Vagina (tissue), 2 donors: ENCODE results near the gene CD63.

Experiments
- CTCF ChIP-seq, 3 experiments: fragments of 450-650 bp in 2 of 3; fragments of 200-600 bp in 1 of 3; sonication (generic) in 1 of 3; IDR thresholded peaks; one replicate each; pipeline ENCODE4 v1.5.1; 2017 to 2019; ENCODE audit warnings: antibody characterized with exemption in 3 of 3, mild to moderate bottlenecking in 2 of 3, moderate library complexity in 2 of 3
- POLR2A ChIP-seq, 2 donors: fragments of 450-650 bp; IDR thresholded peaks; one replicate each; pipeline ENCODE4 v1.6.1; 2017; ENCODE audit warnings: antibody characterized with exemption in 2 of 2, mild to moderate bottlenecking in 2 of 2, moderate library complexity in 2 of 2

GRCh38 chr12:55704824-55705718 is 23.7 kb downstream of the CD63 start:
- TF ChIP-seq POLR2A (IDR thresholded peaks at IDR 0.05): no peak
- TF ChIP-seq CTCF (IDR thresholded peaks at IDR 0.05): no peak
